Mesendoderm (in vitro differentiated cells): Measurements from ENCODE around the gene TGFBR3.

Source experiments
- DNase-seq: peaks from one replicate; pipeline ENCODE4 v3.0.0; 2013
- H2AK5ac ChIP-seq: 2 replicates; pipeline ENCODE4 v1.6.1; 2013; ENCODE audit warnings: low read length, inconsistent platforms
- H2BK120ac ChIP-seq: 2 replicates; pipeline ENCODE4 v1.6.1; 2013; ENCODE audit warnings: low read depth, mild to moderate bottlenecking, low read length, moderate library complexity, mixed read lengths
- H2BK15ac ChIP-seq: replicated peaks from 2 replicates; pipeline ENCODE4 v1.6.1; 2013; ENCODE audit warnings: low read depth, mild to moderate bottlenecking, moderate library complexity
- H2BK5ac ChIP-seq: 2 replicates; pipeline ENCODE4 v1.6.1; 2013; ENCODE audit warnings: low read length, inconsistent platforms
- H3K18ac ChIP-seq: 2 replicates; pipeline ENCODE4 v1.6.1; 2013; ENCODE audit warnings: mild to moderate bottlenecking, low read length, mixed read lengths
- H3K23ac ChIP-seq: one replicate; pipeline ENCODE4 v1.6.1; 2013; ENCODE audit warnings: low read length
- H3K27ac ChIP-seq: 2 replicates; pipeline ENCODE4 v1.5.1; 2013; ENCODE audit warnings: low read depth, mild to moderate bottlenecking, inconsistent platforms, low read length, moderate library complexity
- H3K27me3 ChIP-seq: 2 replicates; pipeline ENCODE4 v1.6.1; 2013; ENCODE audit warnings: low read length, control low read depth, mild to moderate bottlenecking, inconsistent platforms; ENCODE audit not compliant: insufficient read depth, poor library complexity
- H3K36me3 ChIP-seq: 2 replicates; pipeline ENCODE4 v1.6.1; 2013; ENCODE audit warnings: low read length, inconsistent platforms; ENCODE audit not compliant: control insufficient read depth, insufficient read depth
- H3K4ac ChIP-seq: one replicate; pipeline ENCODE4 v1.6.1; 2013; ENCODE audit warnings: low read depth, mild to moderate bottlenecking, low read length, moderate library complexity
- H3K4me1 ChIP-seq: 2 replicates; pipeline ENCODE4 v1.6.1; 2013; ENCODE audit warnings: low read depth, low read length, inconsistent platforms; ENCODE audit not compliant: control insufficient read depth
- H3K4me2 ChIP-seq: 2 replicates; pipeline ENCODE4 v1.6.1; 2013; ENCODE audit warnings: low read length
- H3K4me3 ChIP-seq: 2 replicates; pipeline ENCODE4 v1.5.1; 2013; ENCODE audit warnings: mild to moderate bottlenecking, low read length
- H3K56ac ChIP-seq: one replicate; pipeline ENCODE4 v1.6.1; 2013; ENCODE audit warnings: low read length
- H3K79me1 ChIP-seq: 2 replicates; pipeline ENCODE4 v1.6.1; 2013; ENCODE audit warnings: low read length, inconsistent platforms
- H3K79me2 ChIP-seq: 2 replicates; pipeline ENCODE4 v1.6.1; 2013; ENCODE audit warnings: mild to moderate bottlenecking, low read length; ENCODE audit not compliant: control insufficient read depth, insufficient read depth
- H3K9ac ChIP-seq: 2 replicates; pipeline ENCODE4 v1.6.1; 2013; ENCODE audit warnings: low read length, inconsistent platforms
- H4K5ac ChIP-seq: one replicate; pipeline ENCODE4 v1.6.1; 2013; ENCODE audit warnings: low read length
- H4K8ac ChIP-seq: one replicate; pipeline ENCODE4 v1.6.1; 2013; ENCODE audit warnings: low read depth, mild to moderate bottlenecking, control low read depth, low read length, moderate library complexity
- WGBS: extraction: QIAGEN DNeasy Blood & Tissue Kit; methylation state at CpG from one replicate; pipeline ENCODE4 v1.1.7; 2013; ENCODE audit warnings: low lambda C conversion rate, missing lambda C conversion rate; ENCODE audit not compliant: insufficient coverage; ENCODE audit errors: extremely low coverage; 5-methylcytosine and 5-hydroxymethylcytosine counted together

TGFBR3 gene

DNA sequence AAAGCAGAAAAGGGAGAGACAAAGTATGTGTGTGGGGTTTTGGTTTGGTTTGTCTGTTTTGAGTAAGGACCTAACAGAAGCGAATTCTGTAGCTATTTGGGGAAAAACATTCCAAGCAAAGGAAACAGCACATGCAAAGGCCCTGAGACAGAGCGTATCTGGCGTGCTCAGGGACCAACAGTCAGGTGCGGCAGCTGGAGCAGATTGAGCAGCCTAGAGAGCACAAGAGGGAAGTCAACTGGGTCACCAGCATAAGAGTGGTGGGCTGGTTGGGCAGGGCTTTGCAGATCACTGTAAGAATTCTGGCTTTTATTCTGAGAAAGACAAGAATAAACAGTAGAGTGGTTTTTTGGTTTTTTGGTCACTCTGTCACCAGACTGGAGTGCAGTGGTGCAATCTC lies 11.8 kb downstream of the TGFBR3 start:
- Histone ChIP-seq H3K4ac (no peak overlapping the region), H3K18ac (no peak overlapping the region), H3K4me3 (no peak overlapping the region), H3K79me2 (no peaks in the 10 kb centered on the region), H4K8ac (no peak overlapping the region), H3K36me3 (no peaks in the 10 kb centered on the region), H3K23ac (no peak overlapping the region), H2BK5ac (no peak overlapping the region), H4K5ac (no peak overlapping the region), H3K56ac (no peak overlapping the region), H3K4me1 (no peaks in the 10 kb centered on the region), H3K27me3 (no peaks in the 10 kb centered on the region), H3K27ac (no peak overlapping the region), H3K79me1 (no peaks in the 10 kb centered on the region), H2BK15ac (no peak overlapping the region), H3K9ac (no peak overlapping the region), H2AK5ac (no peak overlapping the region), H2BK120ac (no peak overlapping the region), H3K4me2 (no peak overlapping the region)
- DNase-seq = no peak
- WGBS = no CpG with 5 or more reads among the region's 4 CpGs

DNA sequence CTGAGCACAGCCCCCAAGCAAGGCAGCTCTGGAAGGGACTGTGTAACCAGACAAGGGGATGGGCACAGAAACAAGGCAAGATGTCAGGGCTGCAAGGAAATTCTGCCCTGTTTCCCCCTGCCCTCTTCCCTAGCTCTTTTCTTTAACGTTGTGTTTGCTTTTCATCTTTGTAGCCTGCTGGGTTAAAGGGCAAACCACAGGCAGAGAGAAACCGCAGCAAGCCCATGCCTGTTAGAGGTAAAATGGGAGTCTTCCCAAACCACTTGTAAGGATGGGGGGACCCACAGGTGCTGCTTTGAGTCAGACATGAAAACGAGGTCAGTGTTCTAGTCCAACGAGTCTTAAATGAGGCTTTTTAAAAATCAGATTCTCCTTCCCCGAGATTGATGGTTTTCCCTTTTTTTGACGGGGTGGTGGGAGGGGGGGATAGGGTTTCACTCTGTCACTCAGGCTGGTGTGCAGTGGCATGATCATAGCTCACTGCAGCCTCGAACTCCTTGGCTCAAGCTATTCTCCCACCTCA lies 13.3 kb downstream of the TGFBR3 start:
- no peak overlapping the region for H3K56ac ChIP-seq
- H3K36me3 ChIP-seq = no peaks in the 10 kb centered on the region
- no peak overlapping the region for H3K23ac ChIP-seq
- H3K4ac ChIP-seq = no peak overlapping the region
- H2BK120ac ChIP-seq = no peak overlapping the region
- no CpG with 5 or more reads among the region's 7 CpGs for WGBS
- H3K79me2 ChIP-seq = no peaks in the 10 kb centered on the region
- no peaks in the 10 kb centered on the region for H3K27me3 ChIP-seq
- H4K5ac ChIP-seq = no peak overlapping the region
- no peak overlapping the region for H3K4me3 ChIP-seq
- no peak overlapping the region for H3K4me2 ChIP-seq
- H2BK15ac ChIP-seq = no peak overlapping the region
- DNase-seq = no peak
- no peak overlapping the region for H3K27ac ChIP-seq
- no peak overlapping the region for H2AK5ac ChIP-seq
- no peak overlapping the region for H4K8ac ChIP-seq
- no peak overlapping the region for H2BK5ac ChIP-seq
- no peak overlapping the region for H3K9ac ChIP-seq
- H3K4me1 ChIP-seq = no peaks in the 10 kb centered on the region
- no peak overlapping the region for H3K18ac ChIP-seq
- no peaks in the 10 kb centered on the region for H3K79me1 ChIP-seq

DNA sequence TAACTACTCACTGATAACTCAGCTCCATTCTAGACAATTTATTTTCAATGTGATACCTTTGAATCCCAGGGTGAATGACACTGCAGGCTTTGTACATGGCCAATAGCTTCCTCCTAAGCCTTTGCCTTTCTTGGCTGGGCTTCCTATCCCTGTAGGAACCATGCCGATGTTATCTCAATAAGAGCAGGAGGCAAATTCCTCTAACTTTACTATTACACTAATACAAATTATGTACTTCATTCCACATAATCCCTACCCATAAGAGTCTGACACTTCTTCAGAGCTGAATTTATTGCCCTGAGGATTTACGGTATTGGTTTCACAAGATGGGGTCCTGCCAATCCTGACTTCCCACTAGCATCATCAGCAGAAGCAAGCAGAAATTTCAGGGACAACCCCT lies 14.0 kb downstream of the TGFBR3 start:
- Histone ChIP-seq H3K27me3 (no peaks in the 10 kb centered on the region), H3K18ac (no peak overlapping the region), H2BK15ac (no peak overlapping the region), H3K23ac (no peak overlapping the region), H3K79me1 (no peaks in the 10 kb centered on the region), H2BK5ac (no peak overlapping the region), H2BK120ac (no peak overlapping the region), H3K56ac (no peak overlapping the region), H4K8ac (no peak overlapping the region), H2AK5ac (no peak overlapping the region), H3K4me1 (no peaks in the 10 kb centered on the region), H3K9ac (no peak overlapping the region), H3K79me2 (no peaks in the 10 kb centered on the region), H3K4me2 (no peak overlapping the region), H3K4me3 (no peak overlapping the region), H3K27ac (no peak overlapping the region), H3K4ac (no peak overlapping the region), H4K5ac (no peak overlapping the region), H3K36me3 (no peaks in the 10 kb centered on the region)
- WGBS = no CpG with 5 or more reads among the region's 2 CpGs
- DNase-seq = no peak

DNA sequence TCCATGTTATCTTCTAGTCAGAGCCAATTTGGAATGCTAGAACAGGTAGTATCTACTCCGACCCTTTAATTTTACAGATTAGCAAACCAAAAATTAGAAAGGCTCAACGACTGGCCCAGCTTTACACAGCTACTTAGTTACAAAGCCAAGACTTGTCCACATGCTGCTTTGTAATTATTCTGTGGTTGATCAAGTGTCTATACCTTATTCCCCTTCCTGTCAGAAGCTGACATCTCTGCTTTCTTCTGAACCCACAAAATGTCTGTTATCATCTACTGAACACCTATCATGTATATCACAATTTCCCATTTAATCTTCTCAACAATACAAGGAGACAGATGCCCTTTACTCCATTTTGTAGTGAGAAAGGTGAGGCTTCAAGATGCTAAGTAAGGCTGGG lies 15.6 kb downstream of the TGFBR3 start:
- Histone ChIP-seq H3K79me2 (no peaks in the 10 kb centered on the region), H3K4ac (no peak overlapping the region), H4K8ac (no peak overlapping the region), H2BK120ac (no peak overlapping the region), H2AK5ac (no peak overlapping the region), H3K4me3 (no peak overlapping the region), H2BK5ac (no peak overlapping the region), H3K27ac (no peak overlapping the region), H2BK15ac (no peak overlapping the region), H3K4me1 (no peaks in the 10 kb centered on the region), H3K23ac (no peak overlapping the region), H3K9ac (no peak overlapping the region), H3K56ac (no peak overlapping the region), H3K18ac (no peak overlapping the region), H3K79me1 (no peaks in the 10 kb centered on the region), H4K5ac (no peak overlapping the region), H3K27me3 (no peaks in the 10 kb centered on the region), H3K4me2 (no peak overlapping the region), H3K36me3 (no peaks in the 10 kb centered on the region)
- no CpG with 5 or more reads among the region's 2 CpGs for WGBS
- DNase-seq = no peak

DNA sequence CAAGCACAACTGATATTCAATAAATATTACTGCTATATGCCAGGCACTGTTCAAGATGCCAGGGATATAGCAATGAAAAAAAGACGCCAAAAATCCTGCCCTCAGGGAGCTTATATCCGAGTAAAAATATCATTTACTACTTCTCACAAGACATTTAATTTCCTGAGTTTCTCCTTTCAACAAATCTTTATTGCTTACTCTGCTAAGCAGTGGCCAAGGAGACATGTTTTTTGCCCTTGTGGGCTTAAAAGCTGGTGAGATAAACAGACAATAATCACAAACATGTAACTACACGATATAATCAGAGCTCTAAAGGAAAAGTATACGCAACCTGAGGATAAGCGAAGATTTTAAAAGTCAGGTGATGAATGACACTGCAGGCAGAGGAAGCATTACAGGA lies 19.5 kb downstream of the TGFBR3 start:
- Histone ChIP-seq H4K8ac (no peak overlapping the region), H3K79me2 (no peaks in the 10 kb centered on the region), H3K18ac (no peak overlapping the region), H3K4me1 (no peaks in the 10 kb centered on the region), H2AK5ac (no peak overlapping the region), H3K79me1 (no peaks in the 10 kb centered on the region), H3K36me3 (no peaks in the 10 kb centered on the region), H2BK120ac (no peak overlapping the region), H3K4me2 (no peak overlapping the region), H3K23ac (no peak overlapping the region), H3K27ac (no peak overlapping the region), H2BK5ac (no peak overlapping the region), H3K4me3 (no peak overlapping the region), H3K9ac (no peak overlapping the region), H3K56ac (no peak overlapping the region), H3K4ac (no peak overlapping the region), H3K27me3 (no peaks in the 10 kb centered on the region), H4K5ac (no peak overlapping the region), H2BK15ac (no peak overlapping the region)
- DNase-seq = no peak
- WGBS = no CpG with 5 or more reads among the region's 5 CpGs

DNA sequence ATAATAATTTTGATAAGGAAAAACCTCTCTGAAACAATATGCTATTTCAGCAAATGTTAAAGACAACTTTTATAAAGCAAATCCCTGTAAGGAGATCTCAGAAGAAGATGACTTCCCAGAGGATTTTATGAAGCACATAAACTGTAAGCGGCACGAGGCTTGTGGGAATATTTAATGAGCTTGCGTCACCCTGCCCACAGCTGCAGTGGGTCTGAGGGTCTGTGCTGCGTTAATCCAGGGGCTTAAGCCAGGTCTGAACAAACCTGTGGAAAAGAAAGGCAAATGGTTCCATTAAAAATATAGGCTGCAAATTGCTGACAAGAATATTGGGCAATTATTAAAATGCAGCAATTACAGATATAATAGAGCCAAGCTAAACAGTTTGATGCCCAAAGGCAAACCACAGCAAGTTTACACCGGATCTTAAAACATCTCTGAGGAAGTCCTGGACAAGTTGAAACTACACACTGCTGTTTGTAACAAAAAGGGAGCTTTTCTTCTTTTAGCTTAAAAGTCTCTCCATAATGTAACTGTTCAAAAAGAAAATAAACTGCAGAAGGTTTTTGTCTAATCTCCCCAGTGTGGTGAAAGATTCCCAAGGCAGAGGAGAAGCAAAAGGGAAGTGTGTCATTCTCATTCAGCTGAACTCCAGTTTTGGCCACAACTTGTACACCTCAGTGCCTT lies 21.8 kb downstream of the TGFBR3 start:
- H2BK120ac ChIP-seq = no peak overlapping the region
- no peak overlapping the region for H3K9ac ChIP-seq
- no peak overlapping the region for H2BK5ac ChIP-seq
- H3K36me3 ChIP-seq = no peaks in the 10 kb centered on the region
- H3K4ac ChIP-seq = no peak overlapping the region
- WGBS = no CpG with 5 or more reads among the region's 5 CpGs
- H3K79me2 ChIP-seq = no peaks in the 10 kb centered on the region
- H3K56ac ChIP-seq = no peak overlapping the region
- H2BK15ac ChIP-seq = no peak overlapping the region
- DNase-seq = no peak
- no peak overlapping the region for H3K27ac ChIP-seq
- H3K27me3 ChIP-seq = no peaks in the 10 kb centered on the region
- no peak overlapping the region for H3K4me2 ChIP-seq
- H4K5ac ChIP-seq = no peak overlapping the region
- no peak overlapping the region for H4K8ac ChIP-seq
- H3K79me1 ChIP-seq = no peaks in the 10 kb centered on the region
- H3K4me1 ChIP-seq = no peaks in the 10 kb centered on the region
- no peak overlapping the region for H3K18ac ChIP-seq
- no peak overlapping the region for H2AK5ac ChIP-seq
- no peak overlapping the region for H3K4me3 ChIP-seq
- H3K23ac ChIP-seq = no peak overlapping the region
